Adrenal gland (tissue), 12 donors: ENCODE results near the gene PRICKLE2. TPM values are rescaled to one million over a fixed set of nuclear protein-coding genes. Genes with fewer than 3 reads are reported as not detected.

Experiments used
- DNase-seq, 7 donors: peaks; one replicate each; pipeline ENCODE4 v3.0.0-alpha.2; 2019 to 2020
- H3K27ac ChIP-seq, 5 donors: fragments of 200-600 bp; sonication (generic) in 4 of 5; 1 replicate in 3 of 5; 2 replicates in 2 of 5; pipeline versions ENCODE4 v1.5.1 to v1.8.0; 2016 to 2020; ENCODE audit warnings: mild to moderate bottlenecking in 1 of 5
- H3K27me3 ChIP-seq: fragments of 200-600 bp; 2 replicates; pipeline ENCODE4 v1.8.0; 2021
- H3K36me3 ChIP-seq, 2 donors: fragments of 200-600 bp; replicated peaks in 1 of 2; 1 replicate in 1 of 2; 2 replicates in 1 of 2; pipeline versions ENCODE4 v1.5.1 to v1.8.0; 2018 to 2022
- H3K4me1 ChIP-seq, 2 donors: fragments of 200-600 bp; replicated peaks in 1 of 2; 1 replicate in 1 of 2; 2 replicates in 1 of 2; pipeline versions ENCODE4 v1.5.1 to v1.8.0; 2018 to 2021
- H3K4me3 ChIP-seq, 4 donors: fragments of 200-600 bp; sonication (generic) in 3 of 4; one replicate each; pipeline ENCODE4 v1.5.1; 2016 to 2018
- H3K9me3 ChIP-seq, 3 donors: fragments of 200-600 bp; sonication (generic) in 1 of 3; replicated peaks in 1 of 3; 1 replicate in 2 of 3; 2 replicates in 1 of 3; pipeline versions ENCODE4 v1.5.1 to v1.8.0; 2016 to 2021
- CTCF ChIP-seq, 6 experiments: fragments of 450-650 bp in 4 of 6; fragments of 200-600 bp in 2 of 6; sonication (generic) in 1 of 6; IDR thresholded peaks; 1 replicate in 5 of 6; 2 replicates in 1 of 6; pipeline versions ENCODE4 v1.5.1 to v1.8.0; 2016 to 2021; ENCODE audit warnings: antibody characterized with exemption in 6 of 6, mild to moderate bottlenecking in 2 of 6, moderate library complexity in 1 of 6
- POLR2A ChIP-seq, 2 donors: fragments of 450-650 bp; IDR thresholded peaks; one replicate each; pipeline ENCODE4 v1.6.1; 2017; ENCODE audit warnings: antibody characterized with exemption in 2 of 2, mild to moderate bottlenecking in 2 of 2, moderate library complexity in 1 of 2
- WGBS, 4 donors: extraction: QIAGEN DNeasy Blood & Tissue Kit in 2 of 4; methylation state at CpG; one replicate each; pipeline versions ENCODE4 v1.1.5 to v1.1.7; 2013 to 2017; 5-methylcytosine and 5-hydroxymethylcytosine counted together
- intact Hi-C, 2 donors: fragments of 100-400 bp; cut with DNase I; formaldehyde crosslinking; loops; one replicate each; pipeline versions ENCODE4 v1.14.1 to v1.15.0; 2022 to 2023
- polyA plus RNA-seq, 3 donors: library from polyadenylated mRNA; stranded (reverse); fragments of 200-250 nt in 2 of 3; fragments of 350-450 nt in 1 of 3; fragmentation: Illumina TruSeq in 1 of 3; extraction: RNeasy Lipid Tissue Mini Kit (QIAGEN cat#74804) in 1 of 3; gene quantifications; one replicate each; pipeline ENCODE4 v1.2.3, GENCODE V29; 2013 to 2014
- total RNA-seq, 9 donors: library from RNA; depleted of rRNA in 4 of 9; stranded (reverse); fragments of >200 nt in 4 of 9; fragments of 120-200 nt in 1 of 9; fragmentation: NEBNext Ultra II Directional in 1 of 9; extraction: Animal tissue kit (Norgen Biotek cat#: 25700) in 1 of 9; gene quantifications; one replicate each; pipeline versions ENCODE4 v1.1.0 to v1.2.4, GENCODE V29; 2013 to 2023
- donor health status: healthy with polysubstance abuse.
- donor health status: Bipolar disorder and iron deficiency.
- donor health status: DM: yes; HTN: yes; CAD: no.
- donor health status: DM: no; HTN: no; CAD: no.
- donor health status: DM: no; HTN: no; CAD: no.
- donor health status: DM: yes; HTN: yes; CAD: no.

PRICKLE2 gene
- total and polyA plus RNA-seq, 12 donors, result 1.3 to 15.7 (median 8.1) TPM

- no peaks in the 10 kb centered on the region for H3K9me3 ChIP-seq
- no peaks in the 10 kb centered on the region for H3K4me1 ChIP-seq
- no peak for DNase-seq
These were observed 113.4 kb downstream of the PRICKLE2 start for GRCh38 chr3:64111872-64112271.

DNA sequence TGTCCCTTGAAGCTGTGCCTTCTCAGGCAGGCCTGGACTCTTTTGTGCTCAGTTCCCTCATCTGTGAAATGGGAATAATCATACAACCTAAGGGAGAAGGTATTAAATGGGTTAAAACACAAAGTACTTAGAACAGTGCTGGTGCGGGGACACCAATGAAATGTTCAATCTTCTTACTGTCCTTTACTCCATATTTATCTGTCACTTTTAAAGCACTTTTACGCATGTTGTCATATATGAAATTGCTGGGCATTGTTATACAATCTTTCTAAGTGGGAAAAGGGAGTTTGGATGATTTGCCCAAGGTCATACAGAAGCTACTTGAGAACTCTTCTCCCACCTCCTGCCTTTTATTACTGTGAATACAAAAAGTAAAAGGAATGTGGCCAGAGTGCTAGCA lies 114.2 kb downstream of the PRICKLE2 start:
- WGBS, 4 donors, result 90 to 98% (median 95%) methylated on average over 2 of the region's 2 CpGs
- intact Hi-C loops, result no loop called here
- Histone ChIP-seq H3K27ac (no peak overlapping the region), H3K36me3 (no peaks in the 10 kb centered on the region), H3K9me3 (no peaks in the 10 kb centered on the region), H3K4me1 (no peaks in the 10 kb centered on the region), H3K27me3 (no peaks in the 10 kb centered on the region), H3K4me3 (no peak overlapping the region)
- TF ChIP-seq CTCF (IDR thresholded peaks at IDR 0.05) (no peak), POLR2A (IDR thresholded peaks at IDR 0.05) (no peak)
- DNase-seq, result no peak

More at GRCh38 chr3:64111872-64112271, 113.4 kb downstream of the PRICKLE2 start:
- TF ChIP-seq POLR2A (IDR thresholded peaks at IDR 0.05) (no peak), CTCF (IDR thresholded peaks at IDR 0.05) (no peak)
- Histone ChIP-seq H3K4me3 (no peak overlapping the region), H3K36me3 (no peaks in the 10 kb centered on the region), H3K27ac (no peak overlapping the region), H3K27me3 (no peaks in the 10 kb centered on the region)
- whole genome bisulfite sequencing, 4 donors, result 42 to 89% (median 48%) methylated on average over 2 of the region's 2 CpGs
- intact Hi-C loops, result no loop called here

DNA sequence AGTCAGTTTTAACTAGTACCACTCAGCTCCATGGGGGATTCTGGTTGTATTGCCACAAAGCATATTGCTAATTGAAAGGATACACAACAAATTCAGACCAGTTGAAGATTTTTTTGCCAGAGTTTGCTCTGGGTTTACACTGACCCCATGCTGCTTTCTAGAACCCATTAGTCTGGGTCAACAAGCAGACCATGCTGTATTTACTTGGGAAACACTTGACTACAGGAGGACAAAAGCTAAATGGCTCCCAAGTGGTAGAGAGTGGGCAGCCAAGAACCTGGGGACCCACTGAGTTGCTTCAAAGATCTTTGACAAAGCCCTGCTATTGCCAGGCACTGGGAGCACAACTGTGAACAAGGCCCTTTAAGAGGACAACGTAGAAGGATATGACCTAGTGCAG lies 115.2 kb downstream of the PRICKLE2 start:
- H3K27me3 ChIP-seq, result no peaks in the 10 kb centered on the region
- 0 to 88% (median 28%) methylated on average over 1 of the region's 1 CpG for WGBS, 4 donors
- H3K4me1 ChIP-seq, result no peaks in the 10 kb centered on the region
- no peaks in the 10 kb centered on the region for H3K36me3 ChIP-seq
- H3K27ac ChIP-seq, result no peak overlapping the region
- no peak overlapping the region for H3K4me3 ChIP-seq
- DNase-seq, result no peak
- TF ChIP-seq POLR2A (IDR thresholded peaks at IDR 0.05), result no peak
- H3K9me3 ChIP-seq, result no peaks in the 10 kb centered on the region
- intact Hi-C loops, result no loop called here

DNA sequence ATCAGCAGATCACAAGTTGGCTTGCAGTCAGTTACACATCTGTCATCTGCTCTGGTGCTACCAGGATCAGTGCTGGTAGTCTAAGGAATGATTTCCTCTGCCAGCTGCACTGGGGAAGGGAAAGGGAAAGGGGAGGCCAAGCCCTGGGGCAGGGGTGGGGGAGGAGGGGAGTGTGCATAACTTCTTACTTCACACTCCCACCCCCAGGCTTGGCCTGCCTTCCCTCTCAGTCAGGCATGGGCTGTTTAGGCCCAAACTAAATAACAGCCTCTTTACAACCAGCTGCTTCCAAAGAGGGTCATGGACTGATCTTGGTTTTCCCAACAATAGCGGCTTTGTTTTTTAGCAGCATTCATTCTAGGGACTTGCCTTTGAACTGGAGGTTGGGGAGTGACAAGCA lies 115.8 kb downstream of the PRICKLE2 start:
- no peaks in the 10 kb centered on the region for H3K4me1 ChIP-seq
- H3K4me3 ChIP-seq, result no peak overlapping the region
- no peak overlapping the region for H3K27ac ChIP-seq
- no peaks in the 10 kb centered on the region for H3K36me3 ChIP-seq
- WGBS, 4 donors, result 86 to 97% (median 90%) methylated on average over 1 of the region's 1 CpG
- no peaks in the 10 kb centered on the region for H3K27me3 ChIP-seq
- no peaks in the 10 kb centered on the region for H3K9me3 ChIP-seq
- TF ChIP-seq POLR2A (IDR thresholded peaks at IDR 0.05), result no peak
- TF ChIP-seq CTCF (IDR thresholded peaks at IDR 0.05), result no peak
- intact Hi-C loops, result no loop called here
- DNase-seq, result no peak

- intact Hi-C loops, result no loop called here
- WGBS, 4 donors, result 91 to 95% (median 92%) methylated on average over 7 of the region's 7 CpGs
- H3K27me3 ChIP-seq, result no peaks in the 10 kb centered on the region
- H3K4me3 ChIP-seq, result no peak overlapping the region
- no peak overlapping the region for H3K27ac ChIP-seq
- no peak for DNase-seq
- no peaks in the 10 kb centered on the region for H3K4me1 ChIP-seq
- H3K9me3 ChIP-seq, result no peaks in the 10 kb centered on the region
- TF ChIP-seq POLR2A (IDR thresholded peaks at IDR 0.05) (no peak), CTCF (IDR thresholded peaks at IDR 0.05) (no peak)
- no peaks in the 10 kb centered on the region for H3K36me3 ChIP-seq
These were observed 116.4 kb downstream of the PRICKLE2 start for GRCh38 chr3:64108784-64109317.
